ENCODE data around the gene GREM2.

DNA sequence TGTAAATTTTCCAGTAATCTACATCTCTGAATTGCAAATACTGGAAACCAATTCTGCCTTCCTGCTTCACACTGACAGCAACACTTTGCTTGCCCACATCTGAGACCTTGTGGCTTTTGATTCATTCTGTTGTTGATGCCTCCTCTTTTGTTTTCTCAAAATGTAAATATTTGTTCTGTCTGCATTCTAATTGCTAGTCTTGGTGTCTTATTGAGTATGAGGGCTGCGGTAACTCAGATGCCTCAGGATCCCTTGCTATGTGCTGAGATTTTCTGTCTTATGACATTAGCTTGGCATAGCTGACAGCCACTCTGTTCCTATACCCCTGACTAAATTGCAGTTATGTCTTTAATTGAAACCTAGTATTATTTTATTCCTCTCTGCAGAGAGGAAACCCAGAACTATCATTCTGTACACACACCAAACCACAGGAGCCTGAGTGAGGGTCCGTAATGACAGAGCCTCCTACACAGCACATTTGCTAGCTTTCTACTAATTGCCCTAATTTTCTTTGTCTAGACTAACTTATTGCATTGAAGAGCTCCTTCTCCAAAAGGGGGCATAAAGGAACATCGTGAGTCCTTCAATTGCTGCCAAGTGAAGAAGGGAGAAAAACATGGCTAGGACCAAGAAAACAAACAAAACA lies 72.1 kb downstream of the GREM2 start:
- no peak for TF ChIP-seq POLR2A (IDR thresholded peaks at IDR 0.05)
- TF ChIP-seq, protein P1, sequence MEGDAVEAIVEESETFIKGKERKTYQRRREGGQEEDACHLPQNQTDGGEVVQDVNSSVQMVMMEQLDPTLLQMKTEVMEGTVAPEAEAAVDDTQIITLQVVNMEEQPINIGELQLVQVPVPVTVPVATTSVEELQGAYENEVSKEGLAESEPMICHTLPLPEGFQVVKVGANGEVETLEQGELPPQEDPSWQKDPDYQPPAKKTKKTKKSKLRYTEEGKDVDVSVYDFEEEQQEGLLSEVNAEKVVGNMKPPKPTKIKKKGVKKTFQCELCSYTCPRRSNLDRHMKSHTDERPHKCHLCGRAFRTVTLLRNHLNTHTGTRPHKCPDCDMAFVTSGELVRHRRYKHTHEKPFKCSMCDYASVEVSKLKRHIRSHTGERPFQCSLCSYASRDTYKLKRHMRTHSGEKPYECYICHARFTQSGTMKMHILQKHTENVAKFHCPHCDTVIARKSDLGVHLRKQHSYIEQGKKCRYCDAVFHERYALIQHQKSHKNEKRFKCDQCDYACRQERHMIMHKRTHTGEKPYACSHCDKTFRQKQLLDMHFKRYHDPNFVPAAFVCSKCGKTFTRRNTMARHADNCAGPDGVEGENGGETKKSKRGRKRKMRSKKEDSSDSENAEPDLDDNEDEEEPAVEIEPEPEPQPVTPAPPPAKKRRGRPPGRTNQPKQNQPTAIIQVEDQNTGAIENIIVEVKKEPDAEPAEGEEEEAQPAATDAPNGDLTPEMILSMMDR (IDR thresholded peaks at IDR 0.05) = no peak

Measured in upper lobe of left lung (tissue), 4 donors.